Stimulated activated CD8-positive, alpha-beta memory T cell treated with anti-CD3 and anti-CD28 coated beads, Interleukin-15, amount 100 ng/mL, for 48 hours (primary cell): ENCODE data around the gene METTL15.
"Not testable (repeated sequence)": the region's sequence is repeated elsewhere in the genome, so short reads cannot be mapped to it uniquely, and the experiment has no call there.

Experiments used
- DNase-seq, 2 donors: peaks; one replicate each; pipeline ENCODE4 v3.0.0-alpha.2; 2020; ENCODE audit warnings: low read depth in 2 of 2

Gene METTL15

GRCh38 chr11:28296426-28296825, 188.2 kb downstream of the METTL15 start:
- no peak for DNase-seq

- no peak for DNase-seq
Measured at GRCh38 chr11:28298209-28298608, 190.0 kb downstream of the METTL15 start.

- no peak for DNase-seq
Measured at GRCh38 chr11:28303477-28304191, 195.4 kb downstream of the METTL15 start.

GRCh38 chr11:28315440-28315839, 207.3 kb downstream of the METTL15 start:
- DNase-seq: no peak

GRCh38 chr11:28318871-28319270, 210.7 kb downstream of the METTL15 start:
- DNase-seq: no peak

- no peak for DNase-seq
Measured at GRCh38 chr11:28323621-28324020, 215.4 kb downstream of the METTL15 start.

- not testable (repeated sequence) for DNase-seq
Measured at GRCh38 chr11:28332393-28332792, 224.2 kb downstream of the METTL15 start.

GRCh38 chr11:28337701-28338100, 229.5 kb downstream of the METTL15 start:
- DNase-seq: no peak

- no peak for DNase-seq
Measured at GRCh38 chr11:28338371-28338770, 230.2 kb downstream of the METTL15 start.

- no peak for DNase-seq
Measured at GRCh38 chr11:28339488-28339887, 231.3 kb downstream of the METTL15 start.

- no peak for DNase-seq
Measured at GRCh38 chr11:28342716-28343115, 234.5 kb downstream of the METTL15 start.

- no peak for DNase-seq
Measured at GRCh38 chr11:28343304-28344233, 235.4 kb downstream of the METTL15 start.

- no peak for DNase-seq
Measured at GRCh38 chr11:28346209-28346608, 238.0 kb downstream of the METTL15 start.

GRCh38 chr11:28346721-28347120, 238.5 kb downstream of the METTL15 start:
- no peak for DNase-seq

GRCh38 chr11:28347371-28347770, 239.2 kb downstream of the METTL15 start:
- no peak for DNase-seq

- DNase-seq: no peak
Measured at GRCh38 chr11:28350216-28350615, 242.0 kb downstream of the METTL15 start.

GRCh38 chr11:28353991-28354390, 245.8 kb downstream of the METTL15 start:
- no peak for DNase-seq

GRCh38 chr11:28366549-28367346, 258.6 kb downstream of the METTL15 start:
- DNase-seq: no peak

- DNase-seq: not testable (repeated sequence)
Measured at GRCh38 chr11:28378095-28378494, 269.9 kb downstream of the METTL15 start.
